ENCODE results near the gene CCDC47. TPM values are rescaled to one million over a fixed set of nuclear protein-coding genes. Genes with fewer than 3 reads are reported as not detected.

Gene CCDC47
- total and polyA plus RNA-seq, 4 donors = 68.9 to 85.7 (median 75.3) TPM

- Histone ChIP-seq H3K9me3 (ENCODE audit: control insufficient read depth, insufficient read depth, low read length) (no peaks in the 10 kb centered on the region), H3K4me3 (ENCODE audit: low read depth, low read length) (no peak overlapping the region), H3K4me1 (ENCODE audit: control insufficient read depth, insufficient read depth, low read length) (peaks cover 67% of the 10 kb centered on the region), H3K27me3 (ENCODE audit: control insufficient read depth, insufficient read depth, low read length) (no peaks in the 10 kb centered on the region), H3K27ac (ENCODE audit: low read depth, low read length) (no peak overlapping the region), H3K36me3 (ENCODE audit: control insufficient read depth, insufficient read depth, low read length) (peaks cover 78% of the 10 kb centered on the region)
- peak in 1 of 6 donors; percentile 36 for DNase-seq (ENCODE audit: low read depth in 4 of 6, low spot score in 6 of 6)
- 74% methylated on average over 9 of the region's 9 CpGs for WGBS (ENCODE audit: insufficient coverage)
Measured at GRCh38 chr17:63696381-63696961, 76.9 kb downstream of the CCDC47 start.

- H3K36me3 ChIP-seq (ENCODE audit: control insufficient read depth, insufficient read depth, low read length) = peaks cover 81% of the 10 kb centered on the region
- WGBS (ENCODE audit: insufficient coverage) = 92% methylated on average over 2 of the region's 6 CpGs
- no peak overlapping the region for H3K27ac ChIP-seq (ENCODE audit: low read depth, low read length)
- H3K9me3 ChIP-seq (ENCODE audit: control insufficient read depth, insufficient read depth, low read length) = no peaks in the 10 kb centered on the region
- no peak overlapping the region for H3K4me3 ChIP-seq (ENCODE audit: low read depth, low read length)
- peaks cover 61% of the 10 kb centered on the region for H3K4me1 ChIP-seq (ENCODE audit: control insufficient read depth, insufficient read depth, low read length)
- no peaks in the 10 kb centered on the region for H3K27me3 ChIP-seq (ENCODE audit: control insufficient read depth, insufficient read depth, low read length)
- no peak for DNase-seq (ENCODE audit: low read depth in 4 of 6, low spot score in 6 of 6)
Measured at GRCh38 chr17:63695889-63696288, 77.5 kb downstream of the CCDC47 start.

Other genes starting within 250 kb of the CCDC47 start
- 10 to 100 TPM; 41.9 to 53.2 TPM for gene DCAF7, start 223.1 kb downstream of the CCDC47 start, total RNA-seq
- 100 to 1,000 TPM; 107 to 122 TPM for gene DCAF7, start 223.1 kb downstream of the CCDC47 start, polyA plus RNA-seq (ENCODE audit: insufficient read length in 2 of 2)
- gene TACO1, start 172.7 kb downstream of the CCDC47 start, total RNA-seq = 10 to 100 TPM; 10.3 to 11.4 TPM
- gene TACO1, start 172.7 kb downstream of the CCDC47 start, polyA plus RNA-seq (ENCODE audit: insufficient read length in 2 of 2) = 10 to 100 TPM; 21.0 to 21.1 TPM
- gene MAP3K3, start 151.2 kb downstream of the CCDC47 start, total RNA-seq = 10 to 100 TPM; 26.9 to 42.6 TPM
- gene MAP3K3, start 151.2 kb downstream of the CCDC47 start, polyA plus RNA-seq (ENCODE audit: insufficient read length in 2 of 2) = 10 to 100 TPM; 21.9 to 33.1 TPM
- gene LIMD2, start 73.5 kb downstream of the CCDC47 start, total RNA-seq = 10 to 100 TPM in 1 of 2 donors, 1 to 10 TPM in 1; 8.8 to 31.7 TPM
- gene LIMD2, start 73.5 kb downstream of the CCDC47 start, polyA plus RNA-seq (ENCODE audit: insufficient read length in 2 of 2) = 10 to 100 TPM; 48.6 to 50.8 TPM
- 10 to 100 TPM; 39.9 to 40.2 TPM for gene STRADA, start 31.8 kb downstream of the CCDC47 start, total RNA-seq
- 100 to 1,000 TPM in 1 of 2 donors, 10 to 100 TPM in 1; 73.2 to 108 TPM for gene STRADA, start 31.8 kb downstream of the CCDC47 start, polyA plus RNA-seq (ENCODE audit: insufficient read length in 2 of 2)
- 100 to 1,000 TPM in 1 of 2 donors, 10 to 100 TPM in 1; 90.1 to 101 TPM for gene DDX42, start 573 bp upstream of the CCDC47 start, total RNA-seq
- gene DDX42, start 573 bp upstream of the CCDC47 start, polyA plus RNA-seq (ENCODE audit: insufficient read length in 2 of 2) = 100 to 1,000 TPM; 113 to 114 TPM
- 10 to 100 TPM; 37.4 to 52.9 TPM for gene PSMC5, start 53.8 kb upstream of the CCDC47 start, total RNA-seq
- gene PSMC5, start 53.8 kb upstream of the CCDC47 start, polyA plus RNA-seq (ENCODE audit: insufficient read length in 2 of 2) = 100 to 1,000 TPM; 182 to 193 TPM
- gene FTSJ3, start 54.1 kb upstream of the CCDC47 start, total RNA-seq = 10 to 100 TPM; 26.1 to 42.2 TPM
- 10 to 100 TPM; 37.5 to 49.8 TPM for gene FTSJ3, start 54.1 kb upstream of the CCDC47 start, polyA plus RNA-seq (ENCODE audit: insufficient read length in 2 of 2)
- 10 to 100 TPM; 28.1 to 52.3 TPM for gene SMARCD2, start 69.1 kb upstream of the CCDC47 start, total RNA-seq
- 10 to 100 TPM; 24.4 to 36.6 TPM for gene SMARCD2, start 69.1 kb upstream of the CCDC47 start, polyA plus RNA-seq (ENCODE audit: insufficient read length in 2 of 2)
- gene CSH2, start 100.1 kb upstream of the CCDC47 start, total RNA-seq = 1 to 10 TPM in 1 of 2 donors, not detected in 1; 7.2 TPM
- 1 to 10 TPM in 1 of 2 donors, under 1 TPM in 1; 0.47 to 5.5 TPM for gene CSH2, start 100.1 kb upstream of the CCDC47 start, polyA plus RNA-seq (ENCODE audit: insufficient read length in 2 of 2)
- under 1 TPM in 1 of 2 donors, not detected in 1; 0.44 TPM for gene GH2, start 108.3 kb upstream of the CCDC47 start, total RNA-seq
- not detected for gene GH2, start 108.3 kb upstream of the CCDC47 start, polyA plus RNA-seq (ENCODE audit: insufficient read length in 2 of 2)
- 10 to 100 TPM in 1 of 2 donors, not detected in 1; 18.1 TPM for gene CSH1, start 123.0 kb upstream of the CCDC47 start, total RNA-seq
- gene CSH1, start 123.0 kb upstream of the CCDC47 start, polyA plus RNA-seq (ENCODE audit: insufficient read length in 2 of 2) = 1 to 10 TPM; 1.3 to 5.2 TPM
- 1 to 10 TPM in 1 of 2 donors, not detected in 1; 1.0 TPM for gene CSHL1, start 137.7 kb upstream of the CCDC47 start, total RNA-seq
- not detected for gene CSHL1, start 137.7 kb upstream of the CCDC47 start, polyA plus RNA-seq (ENCODE audit: insufficient read length in 2 of 2)
- gene GH1, start 145.2 kb upstream of the CCDC47 start, total RNA-seq = 1 to 10 TPM in 1 of 2 donors, not detected in 1; 5.5 TPM
- gene GH1, start 145.2 kb upstream of the CCDC47 start, polyA plus RNA-seq (ENCODE audit: insufficient read length in 2 of 2) = not detected
- 1 to 10 TPM; 1.1 to 1.2 TPM for gene CD79B, start 158.7 kb upstream of the CCDC47 start, total RNA-seq
- under 1 TPM; 0.36 TPM for gene CD79B, start 158.7 kb upstream of the CCDC47 start, polyA plus RNA-seq (ENCODE audit: insufficient read length in 2 of 2)
- gene SCN4A, start 199.3 kb upstream of the CCDC47 start, total RNA-seq = under 1 TPM; 0.20 to 0.28 TPM
- under 1 TPM; 0.14 to 0.17 TPM for gene SCN4A, start 199.3 kb upstream of the CCDC47 start, polyA plus RNA-seq (ENCODE audit: insufficient read length in 2 of 2)
- gene PRR29, start 224.8 kb upstream of the CCDC47 start, total RNA-seq = 10 to 100 TPM in 1 of 2 donors, 1 to 10 TPM in 1; 2.8 to 13.4 TPM
- gene PRR29, start 224.8 kb upstream of the CCDC47 start, polyA plus RNA-seq (ENCODE audit: insufficient read length in 2 of 2) = 10 to 100 TPM; 12.3 to 17.7 TPM
- 10 to 100 TPM; 10.1 to 37.0 TPM for gene ICAM2, start 247.0 kb upstream of the CCDC47 start, total RNA-seq
- gene ICAM2, start 247.0 kb upstream of the CCDC47 start, polyA plus RNA-seq (ENCODE audit: insufficient read length in 2 of 2) = 10 to 100 TPM; 15.6 to 21.0 TPM